Coronary artery (tissue), 2 donors: Measurements from ENCODE around the gene GRIN2A.

Source experiments
- DNase-seq: peaks from one replicate; pipeline ENCODE4 v3.0.0-alpha.2; 2017; ENCODE audit warnings: low spot score
- H3K27ac ChIP-seq, 2 donors: fragments of 200-600 bp; sonication (generic); one replicate each; pipeline ENCODE4 v1.5.1; 2016 to 2019
- H3K4me3 ChIP-seq: fragments of 200-600 bp; sonication (generic); 2 replicates; pipeline ENCODE4 v1.5.1; 2016; ENCODE audit warnings: mild to moderate bottlenecking, moderate library complexity
- CTCF ChIP-seq: fragments of 200-600 bp; sonication (generic); IDR thresholded peaks from one replicate; pipeline ENCODE4 v1.5.1; 2019; ENCODE audit warnings: antibody characterized with exemption

Gene GRIN2A

GRCh38 chr16:10156099-10156498, 26.1 kb downstream of the GRIN2A start:
- no peak for DNase-seq
- no peak overlapping the region for H3K4me3 ChIP-seq
- no peak for TF ChIP-seq CTCF
- H3K27ac ChIP-seq: no peak overlapping the region

GRCh38 chr16:10154389-10154788, 27.8 kb downstream of the GRIN2A start:
- no peak overlapping the region for H3K27ac ChIP-seq
- H3K4me3 ChIP-seq: no peak overlapping the region
- no peak for DNase-seq
- TF ChIP-seq CTCF: no peak

- Histone ChIP-seq H3K4me3 (no peak overlapping the region), H3K27ac (no peak overlapping the region)
- TF ChIP-seq CTCF: no peak
- no peak for DNase-seq
Measured at GRCh38 chr16:10153985-10154384, 28.2 kb downstream of the GRIN2A start.

- H3K4me3 ChIP-seq: no peak overlapping the region
- no peak for DNase-seq
- no peak for TF ChIP-seq CTCF
- no peak overlapping the region for H3K27ac ChIP-seq
Measured at GRCh38 chr16:10151718-10152117, 30.5 kb downstream of the GRIN2A start.

- TF ChIP-seq CTCF: no peak
- DNase-seq: no peak
- Histone ChIP-seq H3K4me3 (no peak overlapping the region), H3K27ac (no peak overlapping the region)
Measured at GRCh38 chr16:10150906-10151305, 31.3 kb downstream of the GRIN2A start.

GRCh38 chr16:10145542-10146035, 36.6 kb downstream of the GRIN2A start:
- DNase-seq: no peak
- Histone ChIP-seq H3K4me3 (no peak overlapping the region), H3K27ac (no peak overlapping the region)
- no peak for TF ChIP-seq CTCF

- TF ChIP-seq CTCF: no peak
- no peak overlapping the region for H3K4me3 ChIP-seq
- no peak for DNase-seq
- no peak overlapping the region for H3K27ac ChIP-seq
Measured at GRCh38 chr16:10141671-10142070, 40.6 kb downstream of the GRIN2A start.
